HG03457 (cell line): ENCODE results near the gene WDFY4.

Experiments used
- ATAC-seq: cut with Tn5 transposase; IDR thresholded peaks from one replicate; pipeline ENCODE4 v1.9.1; 2021; ENCODE audit warnings: moderate number of reproducible peaks; ENCODE audit not compliant: unreplicated experiment

WDFY4 gene

DNA sequence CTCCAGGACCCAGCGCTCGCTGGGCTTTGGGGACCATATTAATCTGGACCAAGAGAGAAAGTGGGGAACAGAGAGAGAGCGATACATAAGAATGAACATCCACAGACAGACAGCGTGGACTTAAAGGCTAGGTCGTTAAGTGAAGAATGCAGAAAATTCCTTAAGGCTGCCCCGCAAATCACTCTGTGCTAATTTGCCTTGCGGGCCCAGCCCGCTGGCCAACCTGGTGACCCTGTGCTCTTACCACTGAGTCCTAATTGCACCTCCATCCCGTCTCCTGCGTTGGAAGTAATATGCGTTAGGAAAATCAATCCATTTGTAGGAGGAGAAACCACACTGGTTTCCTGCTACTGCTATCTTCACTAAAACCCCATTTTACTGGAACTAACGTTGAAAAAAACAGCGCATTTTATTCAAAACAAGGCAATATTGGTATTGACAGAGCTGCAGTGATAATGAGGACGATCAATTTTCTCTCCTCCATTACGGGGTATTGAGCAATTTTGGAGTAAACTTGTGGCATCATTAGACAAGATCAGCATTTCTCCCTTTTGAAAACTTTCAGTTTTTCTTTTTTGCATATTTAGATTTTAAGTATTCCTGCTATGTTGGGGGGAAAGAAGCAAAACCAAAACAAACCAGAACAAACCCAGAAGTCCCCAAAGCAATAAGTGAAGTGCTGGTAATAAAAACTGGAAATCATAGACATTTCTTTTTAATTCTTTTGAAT, 85.2 kb downstream of the WDFY4 start:
- no peak for ATAC-seq

DNA sequence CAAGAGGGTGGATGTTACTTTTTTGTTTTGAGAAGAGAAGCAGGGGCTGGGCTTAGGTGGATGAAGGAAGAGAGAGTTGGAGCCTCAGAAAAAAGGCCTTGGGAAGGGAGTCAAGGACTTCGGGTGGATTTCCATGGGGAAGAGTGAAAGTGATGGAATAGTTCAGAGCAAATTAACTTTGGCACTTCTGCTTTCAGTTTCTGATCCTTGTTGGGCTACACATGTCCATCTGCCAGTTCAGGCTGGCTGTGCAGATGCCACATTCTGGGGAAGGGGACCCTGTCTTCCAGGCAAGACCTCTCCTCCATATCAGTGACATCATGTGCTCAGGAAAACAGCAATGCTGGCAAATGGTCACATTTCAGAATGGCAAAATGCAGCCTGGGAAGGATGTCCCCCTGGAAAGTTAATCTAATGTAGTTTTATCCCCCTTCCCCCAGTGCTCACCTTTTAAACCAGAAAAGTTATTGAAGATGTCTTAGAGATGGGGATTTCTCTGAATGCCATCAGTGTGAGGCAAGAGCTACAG, 86.0 kb downstream of the WDFY4 start:
- no peak for ATAC-seq

DNA sequence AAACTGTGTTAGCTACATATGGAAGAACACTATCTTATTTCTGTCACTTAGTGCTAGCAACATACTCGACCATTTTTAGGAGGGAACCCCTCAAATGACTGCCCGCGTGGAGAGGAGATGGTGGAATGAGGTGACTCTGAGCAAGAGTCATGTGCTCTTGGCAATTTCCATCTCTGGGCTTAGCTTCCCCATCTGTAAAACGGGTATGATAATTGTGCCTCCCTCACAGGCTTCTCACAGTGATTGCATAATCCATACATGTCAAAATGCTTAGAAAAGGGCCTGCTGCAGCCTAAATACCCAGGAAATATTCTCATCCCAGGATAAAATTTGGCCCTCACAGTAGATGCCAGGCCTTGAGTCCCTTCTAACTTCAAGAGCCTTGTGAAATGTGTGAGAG, 86.6 kb downstream of the WDFY4 start:
- ATAC-seq: no peak

DNA sequence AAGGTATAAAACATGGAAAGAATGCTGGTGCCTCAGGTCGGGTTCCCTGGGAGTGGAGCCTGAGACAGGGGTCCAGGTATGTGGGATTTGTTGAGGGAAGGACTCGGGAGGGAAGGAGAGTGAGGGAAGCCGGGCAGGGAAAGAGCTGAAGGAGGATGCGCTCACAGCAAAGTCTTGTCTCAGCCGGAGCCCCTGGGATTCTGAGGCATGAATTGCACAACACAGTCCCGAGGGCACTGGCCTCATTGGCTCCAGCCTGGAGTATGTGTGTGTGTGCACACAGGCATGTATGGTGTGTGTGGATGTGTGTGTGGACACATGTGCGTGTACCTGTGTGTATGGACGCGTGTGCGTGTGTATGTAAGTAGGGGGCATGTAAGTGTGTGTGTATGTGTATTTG, 87.4 kb downstream of the WDFY4 start:
- no peak for ATAC-seq

DNA sequence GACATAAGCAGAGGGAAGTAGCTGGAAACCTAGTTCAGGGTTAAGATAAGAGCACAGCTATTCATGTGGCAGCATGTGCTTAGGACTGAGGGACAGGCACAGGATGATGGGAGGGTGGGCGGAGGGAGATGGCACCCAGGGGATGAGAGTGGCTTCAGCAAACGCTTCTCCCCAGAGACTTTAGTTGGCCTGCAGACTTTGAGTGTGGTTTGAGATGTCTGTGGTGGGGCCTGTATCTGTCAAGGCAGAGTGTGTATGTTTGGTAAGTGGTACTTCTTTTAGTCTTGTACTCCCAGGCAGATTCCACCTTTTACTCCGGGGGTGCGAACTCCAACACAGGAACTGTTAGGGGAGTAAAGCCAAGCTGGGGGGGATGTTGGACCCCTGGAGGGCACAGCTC, 88.9 kb downstream of the WDFY4 start:
- no peak for ATAC-seq

DNA sequence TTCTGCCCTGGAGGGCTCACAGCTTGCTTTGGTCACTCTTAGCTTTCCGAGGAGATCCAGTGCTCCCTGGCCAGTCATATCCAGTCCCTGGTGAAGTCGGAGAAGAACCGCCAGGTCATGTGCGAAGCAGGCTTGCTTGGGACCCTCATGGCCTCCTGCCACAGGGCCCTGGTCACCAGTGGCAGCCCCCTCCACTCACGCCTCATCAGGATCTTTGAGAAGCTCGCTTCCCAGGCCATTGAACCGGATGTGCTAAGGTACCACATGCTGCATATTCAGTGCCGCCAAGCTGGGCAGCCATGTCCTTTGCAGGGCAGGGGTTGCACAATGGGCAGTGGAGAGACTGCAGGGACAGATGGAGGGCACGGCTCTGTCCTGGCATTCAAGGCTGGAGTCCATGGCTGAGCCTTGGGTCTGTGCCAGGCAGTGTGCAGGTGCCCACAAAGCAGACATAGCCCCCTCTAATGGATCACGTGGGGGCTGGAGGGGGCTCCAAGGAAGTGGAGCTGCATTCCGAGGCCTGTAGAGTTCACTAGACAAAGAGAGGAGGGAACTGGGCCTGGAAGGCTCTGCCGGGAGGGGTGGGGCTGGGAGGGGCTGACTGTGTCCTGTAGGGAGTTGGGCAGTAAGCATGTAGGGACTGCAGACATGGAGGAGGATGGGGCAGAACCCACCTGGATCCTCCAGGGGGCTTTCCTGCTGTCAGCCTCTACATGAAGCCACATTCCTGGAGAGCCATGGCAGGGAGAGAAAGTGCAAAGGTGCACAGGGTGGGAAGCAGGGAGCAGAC, 89.9 kb downstream of the WDFY4 start:
- ATAC-seq: no peak

DNA sequence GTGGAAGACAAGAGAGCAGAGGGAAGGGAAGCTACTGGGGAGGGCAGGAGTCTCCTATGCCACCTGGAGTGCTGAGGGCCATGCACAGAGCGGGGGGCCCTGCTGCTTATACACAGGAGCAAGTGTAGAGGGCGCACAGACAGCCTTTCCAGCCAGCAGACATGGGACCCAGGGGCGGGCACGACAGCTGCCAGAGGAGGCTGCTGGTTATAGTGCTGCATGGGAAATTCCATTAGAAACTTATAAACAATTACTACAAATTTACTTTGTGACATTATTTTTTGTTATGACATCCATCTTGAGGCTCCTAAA, 90.5 kb downstream of the WDFY4 start:
- no peak for ATAC-seq

DNA sequence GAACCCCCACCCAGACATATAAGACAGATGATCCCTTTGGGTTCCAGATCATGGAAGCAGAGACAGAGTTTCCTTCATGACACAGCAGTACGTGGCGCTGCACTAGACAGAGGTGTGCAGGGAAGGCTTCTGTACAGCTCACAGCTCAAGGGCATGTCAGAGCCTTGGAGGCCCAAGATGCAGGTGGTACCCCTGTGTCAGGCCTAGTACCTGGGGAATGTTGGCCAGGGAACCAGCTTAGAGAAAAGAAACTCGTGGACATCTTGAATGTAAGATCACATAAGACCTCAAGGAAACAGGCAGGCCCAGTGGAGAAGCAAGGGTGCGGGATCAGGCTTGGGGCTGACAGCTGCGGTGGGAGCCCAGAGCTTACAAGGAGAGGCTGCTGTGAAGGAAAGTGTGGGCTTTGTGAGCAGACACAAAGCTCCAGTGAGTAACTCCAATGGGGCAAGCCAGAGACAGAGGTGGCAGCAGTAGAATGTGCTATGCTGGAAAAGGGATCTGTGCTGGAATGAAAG, 91.4 kb downstream of the WDFY4 start:
- no peak for ATAC-seq

DNA sequence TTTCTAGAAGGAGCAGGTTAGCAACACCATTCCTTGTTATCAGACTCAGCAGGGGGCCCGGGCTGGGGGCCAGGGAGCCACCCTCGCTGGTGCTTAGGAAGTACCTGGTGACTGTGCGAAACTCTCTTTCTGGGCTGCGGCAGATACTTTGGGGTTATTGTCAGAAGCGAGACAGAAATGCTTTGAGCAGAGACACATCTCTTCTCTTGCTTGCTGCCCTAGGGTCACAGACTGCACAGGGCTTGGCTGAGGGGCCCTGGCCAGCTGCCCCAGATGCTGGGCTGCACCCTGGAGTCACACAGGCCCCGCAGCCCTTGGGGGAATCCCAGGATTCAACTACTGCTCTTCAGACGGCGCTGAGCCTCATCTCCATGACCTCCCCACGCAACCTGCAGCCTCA, 91.9 kb downstream of the WDFY4 start:
- no peak for ATAC-seq

DNA sequence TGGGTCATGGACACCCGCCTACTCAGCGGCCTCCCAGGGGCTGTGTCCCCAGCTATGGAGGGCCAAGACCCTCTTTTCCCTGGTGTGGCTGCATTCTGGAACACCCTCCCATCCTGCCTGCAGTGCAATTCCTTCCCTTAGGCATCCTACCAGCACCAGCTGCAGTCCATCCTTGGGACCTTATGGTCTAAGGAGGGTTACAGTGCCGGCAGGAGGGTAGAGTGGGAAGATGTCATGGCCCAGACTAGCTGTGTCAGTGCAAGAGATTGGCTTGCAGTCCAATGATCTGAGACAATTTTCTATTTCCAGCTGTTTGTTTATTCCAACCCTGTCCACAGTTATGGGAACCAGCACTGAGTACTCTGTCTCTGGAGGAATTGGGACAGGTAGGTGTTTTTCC, 92.4 kb downstream of the WDFY4 start:
- ATAC-seq: no peak

DNA sequence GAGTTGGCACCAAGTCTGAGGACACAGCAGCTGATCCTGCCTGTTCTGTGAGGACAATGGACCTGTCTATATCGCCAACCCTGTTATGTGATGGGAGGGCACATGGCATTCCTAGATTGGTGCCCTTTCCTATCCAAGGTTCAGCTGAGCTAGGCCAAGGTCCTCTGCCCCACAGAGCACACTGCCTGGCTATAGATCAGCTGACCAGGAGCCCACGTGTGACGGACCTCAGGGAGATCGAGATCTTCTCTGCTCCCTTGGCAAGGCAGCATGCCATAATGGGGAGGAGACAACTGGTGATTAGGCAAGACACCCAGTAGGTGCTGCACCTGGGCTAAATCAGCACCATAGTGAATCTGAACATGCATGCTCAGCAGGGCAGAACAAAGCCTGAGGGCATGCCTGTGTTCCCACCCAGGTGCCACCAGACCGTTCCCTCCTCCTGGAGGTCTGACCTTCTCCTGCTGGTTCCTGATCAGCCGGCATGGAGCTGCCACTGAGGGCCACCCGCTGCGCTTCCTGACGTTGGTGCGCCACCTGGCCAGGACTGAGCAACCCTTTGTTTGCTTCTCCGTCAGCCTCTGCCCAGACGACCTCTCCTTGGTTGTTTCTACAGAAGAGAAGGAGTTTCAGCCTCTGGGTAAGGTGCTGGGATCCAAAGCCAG, 93.7 kb downstream of the WDFY4 start:
- ATAC-seq: no peak

DNA sequence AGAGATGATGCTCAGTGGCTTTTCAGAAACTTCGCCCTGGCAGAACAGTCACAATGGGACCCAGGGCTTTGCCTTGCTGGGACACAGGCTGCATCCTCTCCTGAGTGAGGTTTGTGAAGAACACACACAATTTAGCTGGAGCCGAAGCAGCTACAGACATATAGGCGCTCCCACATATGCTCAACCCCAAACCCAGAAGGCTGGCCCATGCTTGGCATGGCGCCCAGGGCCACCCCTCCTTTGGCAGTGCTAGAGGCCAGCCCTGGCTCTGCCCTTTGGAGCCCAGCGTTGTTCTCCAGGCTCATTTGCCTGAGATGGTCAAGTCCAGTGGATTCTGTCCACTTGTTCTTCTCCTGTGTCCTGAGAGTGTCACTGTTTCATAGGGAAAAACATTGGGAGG, 94.4 kb downstream of the WDFY4 start:
- ATAC-seq: no peak

DNA sequence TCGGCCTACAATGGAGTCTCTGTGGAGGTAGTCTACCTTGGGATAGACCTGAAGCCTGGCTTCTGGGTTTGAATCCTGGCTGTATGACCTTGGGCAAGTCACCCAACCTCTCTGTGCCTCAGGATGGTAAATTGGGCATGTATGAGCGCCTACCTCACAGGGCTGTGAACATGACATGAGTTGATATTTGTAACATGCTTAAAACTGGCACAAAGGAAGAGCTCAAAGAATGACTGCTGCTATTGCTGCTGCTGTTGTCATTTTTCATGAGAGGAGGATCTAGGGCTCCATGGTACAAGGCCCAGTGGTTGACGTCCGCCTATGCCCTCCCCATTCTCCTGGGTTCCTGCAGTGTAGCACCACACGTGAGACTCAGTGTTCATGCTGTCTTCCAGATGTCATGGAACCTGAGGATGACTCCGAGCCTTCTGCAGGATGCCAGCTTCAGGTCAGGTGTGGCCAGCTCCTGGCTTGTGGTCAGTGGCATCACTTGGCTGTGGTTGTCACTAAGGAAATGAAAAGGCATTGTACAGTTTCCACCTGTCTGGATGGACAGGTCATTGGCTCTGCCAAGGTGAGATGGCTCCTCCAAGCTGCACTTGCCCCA, 95.0 kb downstream of the WDFY4 start:
- no peak for ATAC-seq

DNA sequence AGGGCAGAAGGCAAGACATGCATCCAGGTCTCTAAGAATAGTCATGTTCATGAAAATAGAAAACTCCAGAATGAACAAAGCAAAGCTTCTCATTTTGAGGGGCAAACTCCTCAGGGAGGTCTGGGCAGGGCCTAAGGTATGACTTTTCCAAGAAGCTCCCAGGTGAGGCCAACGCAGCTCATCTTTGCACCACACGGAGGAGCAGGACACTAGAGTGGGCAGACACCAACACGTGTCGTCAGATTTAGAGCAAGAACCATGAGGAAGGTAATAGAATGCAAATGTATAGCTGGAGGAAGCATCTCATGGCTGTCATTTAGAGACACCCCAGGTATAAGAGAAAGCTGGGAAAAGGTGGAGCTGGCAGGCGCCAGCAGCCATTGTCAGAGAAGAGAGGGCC, 95.7 kb downstream of the WDFY4 start:
- ATAC-seq: no peak

DNA sequence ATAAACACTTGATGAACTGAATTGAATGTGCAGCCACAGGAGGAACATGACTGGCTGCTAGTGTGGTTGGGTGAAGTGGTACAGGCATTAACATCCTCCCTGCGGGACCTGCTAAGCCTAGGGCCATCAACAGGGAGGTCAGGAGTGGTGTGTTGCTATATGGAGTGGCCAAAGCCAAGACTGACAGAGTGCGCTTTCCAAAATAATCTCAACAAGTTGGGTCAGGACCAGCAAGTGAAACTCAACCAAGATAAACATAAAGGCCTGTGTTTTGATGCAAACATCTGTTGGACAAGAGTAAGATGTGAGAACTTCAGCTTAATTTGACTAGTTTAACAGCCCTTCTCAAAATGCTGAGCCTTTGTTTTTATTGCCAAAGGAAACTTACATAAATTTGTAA, 97.7 kb downstream of the WDFY4 start:
- no peak for ATAC-seq

DNA sequence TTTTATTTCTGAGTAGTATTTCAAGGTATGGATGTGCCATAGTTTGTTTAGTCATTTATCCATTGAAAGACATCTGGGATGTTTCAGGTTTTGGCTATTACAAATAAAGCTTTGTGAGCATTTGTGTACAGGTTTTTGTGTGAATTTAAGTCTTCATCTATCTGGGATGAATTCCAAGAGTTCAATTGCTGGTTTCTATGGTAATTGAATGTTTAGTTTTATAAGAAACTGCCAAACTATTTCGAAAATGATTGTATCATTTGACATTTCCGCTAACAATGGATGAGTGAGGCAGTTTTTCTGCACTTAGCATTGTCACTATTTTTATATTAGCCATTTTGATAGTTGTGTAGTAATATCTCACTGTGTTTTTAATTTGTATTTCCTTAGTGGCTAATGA, 99.4 kb downstream of the WDFY4 start:
- no peak for ATAC-seq

DNA sequence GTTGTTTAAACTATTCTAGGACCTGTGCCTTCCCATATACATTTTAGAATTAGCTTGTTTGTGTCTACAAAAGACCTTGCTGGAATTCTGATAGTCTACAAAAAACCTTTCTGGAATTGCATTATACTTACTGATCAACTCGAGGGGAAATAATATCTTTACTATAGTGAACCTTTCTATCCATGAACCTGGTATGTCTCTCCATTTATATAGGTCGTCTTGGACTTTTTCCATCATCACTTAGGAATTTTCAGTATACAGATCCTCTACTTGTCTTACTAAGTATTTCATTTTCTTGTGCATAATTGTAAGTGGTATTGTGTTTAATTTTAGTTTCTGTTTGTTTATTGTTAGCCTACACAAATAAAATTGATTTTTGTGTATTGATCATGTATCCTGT, 101.1 kb downstream of the WDFY4 start:
- no peak for ATAC-seq

DNA sequence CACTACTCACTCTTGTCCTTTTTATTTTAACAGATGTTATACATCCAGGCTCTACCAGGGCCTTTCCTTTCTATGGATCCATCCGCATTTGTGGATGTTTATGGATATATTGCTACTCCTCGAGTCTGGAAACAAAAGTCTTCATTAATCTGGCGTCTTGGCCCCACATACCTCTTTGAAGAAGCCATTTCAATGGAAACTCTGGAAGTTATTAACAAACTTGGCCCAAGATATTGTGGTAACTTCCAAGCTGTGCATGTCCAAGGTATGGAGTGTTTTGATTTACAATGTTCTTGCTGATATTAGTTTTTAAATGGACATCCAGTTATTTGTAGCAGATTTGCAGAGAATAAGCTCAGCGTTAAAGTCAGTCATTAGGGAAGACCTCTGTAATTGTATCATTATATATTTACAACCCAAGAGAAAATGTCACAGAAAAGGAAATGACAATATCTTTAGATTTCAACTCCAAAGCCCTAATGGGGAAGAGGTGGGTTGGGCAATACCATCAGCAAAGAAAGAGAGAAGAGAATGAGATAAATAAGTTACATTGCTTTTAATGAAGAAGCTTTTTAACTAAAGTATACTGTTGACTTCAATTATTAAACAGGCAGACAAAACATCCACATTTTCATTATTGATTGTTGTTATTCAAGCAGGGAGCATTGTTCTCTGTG, 102.1 kb downstream of the WDFY4 start:
- ATAC-seq: no peak

DNA sequence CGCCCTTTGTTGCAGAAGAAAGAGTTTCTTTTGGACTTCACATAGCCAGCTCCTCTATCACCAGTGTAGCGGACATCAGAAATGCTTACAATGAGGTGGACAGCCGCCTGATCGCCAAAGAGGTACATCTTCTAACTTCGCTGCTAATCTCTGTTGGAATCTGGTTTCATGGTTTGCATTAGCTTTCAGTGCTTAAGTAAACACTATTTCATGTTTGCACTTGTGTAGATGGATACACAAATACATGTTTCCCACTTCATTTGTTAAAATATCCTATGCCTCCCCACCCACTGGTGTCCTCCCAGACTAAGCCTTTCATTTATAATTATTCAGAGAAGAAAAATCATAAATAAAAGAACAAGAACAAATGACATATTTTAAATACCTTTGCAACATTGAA, 103.9 kb downstream of the WDFY4 start:
- ATAC-seq: no peak

DNA sequence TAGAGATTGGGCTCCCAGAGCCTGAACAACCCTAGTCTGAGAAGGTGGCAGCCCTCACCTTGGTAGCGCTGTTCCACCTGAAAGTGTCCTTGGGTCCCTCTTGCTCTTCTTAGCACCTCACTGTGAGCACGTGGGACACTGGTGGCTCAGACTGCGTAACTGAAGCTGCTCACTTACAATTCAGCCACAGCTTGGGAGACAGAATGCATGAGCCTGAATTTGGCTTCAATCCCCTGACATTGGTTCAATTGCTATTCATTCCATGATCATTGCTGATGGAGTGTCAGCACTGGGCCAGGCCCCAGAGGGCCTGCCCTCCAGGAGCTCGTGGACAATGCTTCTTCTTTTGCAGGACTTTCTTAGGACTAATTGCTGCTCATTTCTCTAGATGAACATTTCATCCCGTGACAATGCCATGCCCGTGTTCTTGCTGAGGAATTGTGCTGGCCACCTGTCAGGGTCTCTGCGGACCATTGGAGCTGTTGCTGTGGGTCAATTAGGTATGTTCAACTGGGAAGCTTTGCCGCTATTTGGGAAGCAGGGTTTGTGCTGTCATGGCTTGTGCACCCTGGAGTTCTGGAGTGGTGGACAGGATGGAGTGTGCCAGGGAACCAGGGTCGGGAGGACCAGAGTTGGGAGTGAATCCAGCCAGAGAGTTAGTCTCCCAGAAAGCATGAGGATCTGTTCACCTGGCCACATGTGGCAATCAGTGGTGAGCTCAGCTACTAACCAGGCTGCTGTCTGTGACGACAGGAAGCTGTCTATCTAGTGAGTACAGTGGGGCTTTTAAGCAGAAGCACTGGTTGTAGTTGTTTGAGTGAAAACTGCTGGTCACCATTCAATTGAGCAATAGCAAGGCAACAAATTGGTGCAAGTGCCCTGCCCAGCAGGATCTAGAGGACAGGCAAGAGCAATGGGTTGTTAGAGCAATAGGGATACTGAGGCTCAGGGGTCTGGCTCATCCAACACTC, 105.1 kb downstream of the WDFY4 start:
- ATAC-seq: no peak
